ENCODE data around the gene FTL.

GRCh38 chr19:48999481-49000325, 34.6 kb downstream of the FTL start:
- no peak for TF ChIP-seq PHF8 (IDR thresholded peaks at IDR 0.05; ENCODE audit: borderline replicate concordance, low read depth)
- TF ChIP-seq CTCF (IDR thresholded peaks at IDR 0.05), result peak; percentile 82
- TF ChIP-seq CEBPB (IDR thresholded peaks at IDR 0.05), result no peak
- no peak for TF ChIP-seq HOXA7 (CRISPR knock-in tag; IDR thresholded peaks at IDR 0.05)
- TF ChIP-seq, protein P1, sequence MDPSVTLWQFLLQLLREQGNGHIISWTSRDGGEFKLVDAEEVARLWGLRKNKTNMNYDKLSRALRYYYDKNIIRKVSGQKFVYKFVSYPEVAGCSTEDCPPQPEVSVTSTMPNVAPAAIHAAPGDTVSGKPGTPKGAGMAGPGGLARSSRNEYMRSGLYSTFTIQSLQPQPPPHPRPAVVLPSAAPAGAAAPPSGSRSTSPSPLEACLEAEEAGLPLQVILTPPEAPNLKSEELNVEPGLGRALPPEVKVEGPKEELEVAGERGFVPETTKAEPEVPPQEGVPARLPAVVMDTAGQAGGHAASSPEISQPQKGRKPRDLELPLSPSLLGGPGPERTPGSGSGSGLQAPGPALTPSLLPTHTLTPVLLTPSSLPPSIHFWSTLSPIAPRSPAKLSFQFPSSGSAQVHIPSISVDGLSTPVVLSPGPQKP (IDR thresholded peaks at IDR 0.05; ENCODE audit: low read depth, low read length), result no peak
- TF ChIP-seq EP300 (IDR thresholded peaks at IDR 0.05), result no peak
- TF ChIP-seq, protein P2, sequence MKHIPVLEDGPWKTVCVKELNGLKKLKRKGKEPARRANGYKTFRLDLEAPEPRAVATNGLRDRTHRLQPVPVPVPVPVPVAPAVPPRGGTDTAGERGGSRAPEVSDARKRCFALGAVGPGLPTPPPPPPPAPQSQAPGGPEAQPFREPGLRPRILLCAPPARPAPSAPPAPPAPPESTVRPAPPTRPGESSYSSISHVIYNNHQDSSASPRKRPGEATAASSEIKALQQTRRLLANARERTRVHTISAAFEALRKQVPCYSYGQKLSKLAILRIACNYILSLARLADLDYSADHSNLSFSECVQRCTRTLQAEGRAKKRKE (CRISPR knock-in tag; IDR thresholded peaks at IDR 0.05; ENCODE audit: low read depth), result no peak
- peak; percentile 69 for TF ChIP-seq RAD21 (conservative IDR thresholded peaks at IDR 0.05 in 1 of 2, IDR thresholded peaks at IDR 0.05 in 1 of 2)
- TF ChIP-seq, protein P3, sequence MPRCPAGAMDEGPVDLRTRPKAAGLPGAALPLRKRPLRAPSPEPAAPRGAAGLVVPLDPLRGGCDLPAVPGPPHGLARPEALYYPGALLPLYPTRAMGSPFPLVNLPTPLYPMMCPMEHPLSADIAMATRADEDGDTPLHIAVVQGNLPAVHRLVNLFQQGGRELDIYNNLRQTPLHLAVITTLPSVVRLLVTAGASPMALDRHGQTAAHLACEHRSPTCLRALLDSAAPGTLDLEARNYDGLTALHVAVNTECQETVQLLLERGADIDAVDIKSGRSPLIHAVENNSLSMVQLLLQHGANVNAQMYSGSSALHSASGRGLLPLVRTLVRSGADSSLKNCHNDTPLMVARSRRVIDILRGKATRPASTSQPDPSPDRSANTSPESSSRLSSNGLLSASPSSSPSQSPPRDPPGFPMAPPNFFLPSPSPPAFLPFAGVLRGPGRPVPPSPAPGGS (IDR thresholded peaks at IDR 0.05), result no peak
